Suprapubic skin (tissue), 4 donors: ENCODE measurements around the gene EP400. TPM values are rescaled to one million over a fixed set of nuclear protein-coding genes. Genes with fewer than 3 reads are reported as not detected.
A peak's percentile ranks its signal among the peaks of the same experiment; 100 is the strongest.

Source experiments
- DNase-seq, 2 donors: peaks; one replicate each; pipeline ENCODE4 v3.0.0-alpha.2; 2019; ENCODE audit warnings: low spot score in 2 of 2
- H3K27ac ChIP-seq: fragments of 200-600 bp; sonication (generic); one replicate; pipeline ENCODE4 v1.5.1; 2019
- H3K27me3 ChIP-seq: fragments of 200-600 bp; sonication (generic); one replicate; pipeline ENCODE4 v1.5.1; 2019
- H3K36me3 ChIP-seq: fragments of 200-600 bp; sonication (generic); one replicate; pipeline ENCODE4 v1.5.1; 2019
- H3K4me1 ChIP-seq: fragments of 200-600 bp; sonication (generic); one replicate; pipeline ENCODE4 v1.5.1; 2019
- H3K4me3 ChIP-seq: fragments of 200-600 bp; sonication (generic); one replicate; pipeline ENCODE4 v1.5.1; 2019; ENCODE audit warnings: mild to moderate bottlenecking
- H3K9me3 ChIP-seq: fragments of 200-600 bp; sonication (generic); one replicate; pipeline ENCODE4 v1.5.1; 2019
- CTCF ChIP-seq, 2 donors: fragments of 200-600 bp in 1 of 2; fragments of 450-650 bp in 1 of 2; sonication (generic) in 1 of 2; IDR thresholded peaks; one replicate each; pipeline ENCODE4 v1.5.1; 2016 to 2019; ENCODE audit warnings: antibody characterized with exemption in 2 of 2, mild to moderate bottlenecking in 1 of 2, moderate library complexity in 1 of 2
- EP300 ChIP-seq: sonication (generic); formaldehyde crosslinking; IDR thresholded peaks from one replicate; pipeline ENCODE4 v1.6.1; 2017; ENCODE audit warnings: antibody characterized with exemption
- POLR2A ChIP-seq, 2 donors: fragments of 450-650 bp; IDR thresholded peaks; one replicate each; pipeline ENCODE4 v1.6.1; 2017; ENCODE audit warnings: antibody characterized with exemption in 2 of 2, mild to moderate bottlenecking in 2 of 2, moderate library complexity in 2 of 2
- POLR2AphosphoS5 ChIP-seq, 3 donors: sonication (generic); formaldehyde crosslinking; IDR thresholded peaks; one replicate each; pipeline ENCODE4 v1.6.1; 2017; ENCODE audit warnings: antibody characterized with exemption in 3 of 3
- WGBS: methylation state at CpG from one replicate; pipeline ENCODE4 v1.1.5; 2018; 5-methylcytosine and 5-hydroxymethylcytosine counted together
- total RNA-seq, 4 donors: library from RNA; depleted of rRNA; stranded (reverse); fragments of >200 nt; gene quantifications; one replicate each; pipeline ENCODE4 v1.1.0, GENCODE V29; 2016

The EP400 gene
- total RNA-seq, 4 donors from 2014 or later = 32.0 to 81.3 (median 40.1) TPM

- Histone ChIP-seq H3K4me3 (no peak overlapping the region), H3K4me1 (no peaks in the 10 kb centered on the region), H3K36me3 (peaks cover 87% of the 10 kb centered on the region), H3K27ac (no peak overlapping the region), H3K9me3 (no peaks in the 10 kb centered on the region), H3K27me3 (no peaks in the 10 kb centered on the region)
- DNase-seq = peak in 1 of 2 donors; percentile 4
- no peak for TF ChIP-seq POLR2A (IDR thresholded peaks at IDR 0.05)
- 95% methylated on average over 12 of the region's 12 CpGs for WGBS
These were observed 105.2 kb downstream of the EP400 start for GRCh38 chr12:132054983-132055382.

DNA sequence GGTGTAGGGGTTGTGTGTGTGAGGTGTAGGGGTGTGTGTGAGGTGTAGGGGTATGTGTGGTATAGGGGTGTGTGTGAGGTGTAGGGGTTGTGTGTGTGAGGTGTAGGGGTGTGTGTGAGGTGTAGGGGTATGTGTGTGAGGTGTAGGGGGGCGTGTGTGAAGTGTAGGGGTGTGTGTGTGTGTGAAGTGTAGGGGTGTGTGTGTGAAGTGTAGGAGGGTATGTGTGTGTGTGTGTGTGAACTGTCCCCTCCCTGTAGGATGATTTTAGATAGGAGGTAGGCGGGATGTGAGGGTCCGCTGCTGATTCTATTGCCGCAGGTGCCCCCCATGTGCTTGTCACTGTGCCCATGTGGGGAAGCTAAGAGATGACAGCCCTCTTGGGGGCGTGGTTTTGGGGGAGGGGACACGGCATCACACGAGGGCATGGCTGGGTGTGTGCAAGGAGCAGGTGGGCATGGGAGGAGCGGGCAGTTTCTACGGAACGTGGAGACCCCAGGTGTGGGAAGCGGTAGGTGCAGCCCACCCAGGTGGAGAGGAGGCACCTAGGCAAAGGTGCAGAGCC, 105.9 kb downstream of the EP400 start:
- Histone ChIP-seq H3K4me3 (no peak overlapping the region), H3K27ac (no peak overlapping the region), H3K27me3 (no peaks in the 10 kb centered on the region), H3K9me3 (no peaks in the 10 kb centered on the region), H3K4me1 (no peaks in the 10 kb centered on the region), H3K36me3 (peaks cover 81% of the 10 kb centered on the region)
- peak in 1 of 2 donors; percentile 49 for DNase-seq
- TF ChIP-seq POLR2A (IDR thresholded peaks at IDR 0.05) (no peak), EP300 (no peak), CTCF (IDR thresholded peaks at IDR 0.05) (no peak), POLR2AphosphoS5 (IDR thresholded peaks at IDR 0.05) (no peak)
- WGBS = 82% methylated on average over 11 of the region's 11 CpGs

- H3K4me1 ChIP-seq = no peaks in the 10 kb centered on the region
- no peaks in the 10 kb centered on the region for H3K27me3 ChIP-seq
- H3K4me3 ChIP-seq = no peak overlapping the region
- TF ChIP-seq POLR2A (IDR thresholded peaks at IDR 0.05) = no peak
- no peak for TF ChIP-seq POLR2AphosphoS5 (IDR thresholded peaks at IDR 0.05)
- no peak for TF ChIP-seq EP300
- TF ChIP-seq CTCF (IDR thresholded peaks at IDR 0.05) = no peak
- DNase-seq = no peak
- peaks cover 79% of the 10 kb centered on the region for H3K36me3 ChIP-seq
- H3K9me3 ChIP-seq = no peaks in the 10 kb centered on the region
- H3K27ac ChIP-seq = no peak overlapping the region
- 92% methylated on average over 5 of the region's 5 CpGs for WGBS
These were observed 106.6 kb downstream of the EP400 start for GRCh38 chr12:132056320-132056719.

GRCh38 chr12:132056951-132057350, 107.2 kb downstream of the EP400 start:
- 83% methylated on average over 5 of the region's 5 CpGs for WGBS
- no peak for DNase-seq
- Histone ChIP-seq H3K9me3 (no peaks in the 10 kb centered on the region), H3K4me1 (no peaks in the 10 kb centered on the region), H3K27me3 (no peaks in the 10 kb centered on the region), H3K36me3 (peaks cover 79% of the 10 kb centered on the region), H3K27ac (no peak overlapping the region), H3K4me3 (no peak overlapping the region)
- TF ChIP-seq POLR2A (IDR thresholded peaks at IDR 0.05) = no peak
- TF ChIP-seq EP300 = no peak
- no peak for TF ChIP-seq CTCF (IDR thresholded peaks at IDR 0.05)
- TF ChIP-seq POLR2AphosphoS5 (IDR thresholded peaks at IDR 0.05) = no peak

- no peak overlapping the region for H3K27ac ChIP-seq
- H3K4me1 ChIP-seq = no peaks in the 10 kb centered on the region
- no peaks in the 10 kb centered on the region for H3K9me3 ChIP-seq
- 90% methylated on average over 5 of the region's 5 CpGs for WGBS
- no peak overlapping the region for H3K4me3 ChIP-seq
- DNase-seq = no peak
- TF ChIP-seq CTCF (IDR thresholded peaks at IDR 0.05) = no peak
- no peak for TF ChIP-seq EP300
- no peak for TF ChIP-seq POLR2A (IDR thresholded peaks at IDR 0.05)
- no peak for TF ChIP-seq POLR2AphosphoS5 (IDR thresholded peaks at IDR 0.05)
- no peaks in the 10 kb centered on the region for H3K27me3 ChIP-seq
- H3K36me3 ChIP-seq = peaks cover 79% of the 10 kb centered on the region
These were observed 107.9 kb downstream of the EP400 start for GRCh38 chr12:132057691-132058090.

DNA sequence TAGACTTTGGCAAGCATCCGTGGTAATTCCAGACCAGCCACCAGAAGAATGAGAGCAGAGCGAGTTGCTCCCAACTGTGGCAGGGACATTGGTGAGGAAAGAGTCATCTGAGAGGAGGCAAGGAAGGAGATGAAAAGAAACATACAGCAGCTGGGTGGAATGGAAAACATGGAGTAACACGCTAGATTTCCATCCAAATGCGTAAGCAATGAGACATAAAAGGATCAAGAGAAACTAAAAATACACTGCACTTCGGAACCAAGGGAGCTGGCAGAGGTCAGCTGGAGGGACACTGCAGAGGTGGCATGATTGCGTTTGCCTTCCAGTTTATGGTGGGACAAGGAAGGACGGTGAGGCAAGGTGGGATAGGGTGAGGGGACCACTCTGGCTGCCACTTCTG, 111.5 kb downstream of the EP400 start:
- Histone ChIP-seq H3K9me3 (no peaks in the 10 kb centered on the region), H3K36me3 (peaks cover 75% of the 10 kb centered on the region), H3K27ac (no peak overlapping the region), H3K27me3 (no peaks in the 10 kb centered on the region), H3K4me1 (no peaks in the 10 kb centered on the region), H3K4me3 (no peak overlapping the region)
- WGBS = 93% methylated on average over 7 of the region's 7 CpGs
- TF ChIP-seq EP300 (no peak), POLR2A (IDR thresholded peaks at IDR 0.05) (no peak), CTCF (IDR thresholded peaks at IDR 0.05) (no peak), POLR2AphosphoS5 (IDR thresholded peaks at IDR 0.05) (no peak)
- no peak for DNase-seq
